GM10248 (cell line): ENCODE data around the gene KCND2.

Source experiments
- CTCF ChIA-PET: fragments of 300-600 bp; sonication (Branson Sonifier 250); formaldehyde crosslinking; extraction: SDS; loops from one replicate; lab custom pipeline; 2021; ENCODE audit warnings: antibody characterized with exemption; lab: Yijun Ruan, JAX
- POLR2A ChIA-PET: fragments of 350-650 bp; sonication (Branson Sonifier 250); formaldehyde crosslinking; extraction: SDS; loops from one replicate; lab custom pipeline; 2020; ENCODE audit warnings: antibody characterized with exemption; lab: Yijun Ruan, JAX
- DNase-seq: peaks from one replicate; pipeline ENCODE4 v3.0.0; 2012; ENCODE audit errors: extremely low spot score
- TF ChIP-seq, protein P1 (sequence below): IDR thresholded peaks from 2 replicates; pipeline ENCODE4 v1.5.1; 2012; ENCODE audit warnings: mild to moderate bottlenecking, low read depth; ENCODE audit errors: extremely low read depth, missing control alignments, control extremely low read depth

The KCND2 gene

GRCh38 chr7:120436487-120437060 lies 163.6 kb downstream of the KCND2 start:
- POLR2A ChIA-PET: no interaction called here
- TF ChIP-seq, protein P1, sequence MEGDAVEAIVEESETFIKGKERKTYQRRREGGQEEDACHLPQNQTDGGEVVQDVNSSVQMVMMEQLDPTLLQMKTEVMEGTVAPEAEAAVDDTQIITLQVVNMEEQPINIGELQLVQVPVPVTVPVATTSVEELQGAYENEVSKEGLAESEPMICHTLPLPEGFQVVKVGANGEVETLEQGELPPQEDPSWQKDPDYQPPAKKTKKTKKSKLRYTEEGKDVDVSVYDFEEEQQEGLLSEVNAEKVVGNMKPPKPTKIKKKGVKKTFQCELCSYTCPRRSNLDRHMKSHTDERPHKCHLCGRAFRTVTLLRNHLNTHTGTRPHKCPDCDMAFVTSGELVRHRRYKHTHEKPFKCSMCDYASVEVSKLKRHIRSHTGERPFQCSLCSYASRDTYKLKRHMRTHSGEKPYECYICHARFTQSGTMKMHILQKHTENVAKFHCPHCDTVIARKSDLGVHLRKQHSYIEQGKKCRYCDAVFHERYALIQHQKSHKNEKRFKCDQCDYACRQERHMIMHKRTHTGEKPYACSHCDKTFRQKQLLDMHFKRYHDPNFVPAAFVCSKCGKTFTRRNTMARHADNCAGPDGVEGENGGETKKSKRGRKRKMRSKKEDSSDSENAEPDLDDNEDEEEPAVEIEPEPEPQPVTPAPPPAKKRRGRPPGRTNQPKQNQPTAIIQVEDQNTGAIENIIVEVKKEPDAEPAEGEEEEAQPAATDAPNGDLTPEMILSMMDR: no peak
- CTCF ChIA-PET: interaction anchor here (0.9 to 1.6 kb wide), 4 partner anchors 11 to 25 kb away, joined by 4 to 13 read pairs (median 4); no protein-coding TSS in a partner anchor
- DNase-seq: no peak

DNA sequence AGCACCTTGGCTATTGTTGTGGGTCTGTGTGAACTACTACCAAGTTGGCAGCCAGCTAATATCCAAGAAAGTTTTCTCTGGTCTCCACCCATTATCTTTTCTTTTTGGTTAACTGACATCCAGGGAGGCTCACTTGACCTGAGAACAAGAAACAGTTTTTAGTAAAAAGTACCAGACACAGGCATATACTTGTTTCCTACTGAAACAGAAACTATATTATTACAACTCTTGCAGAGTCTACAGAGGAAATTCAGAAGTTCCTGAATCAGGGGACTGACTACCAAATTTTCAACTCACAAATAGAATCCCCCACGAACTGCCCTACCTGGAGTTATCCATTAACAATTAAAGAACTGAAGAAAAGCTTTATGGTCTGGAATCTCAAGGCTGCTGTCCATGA lies 168.9 kb downstream of the KCND2 start:
- DNase-seq: peak; percentile 17
- POLR2A ChIA-PET: no interaction called here
- CTCF ChIA-PET: interaction anchor here (0.9 kb wide), 1 partner anchor 26 kb away, joined by 3 read pairs; no protein-coding TSS in a partner anchor
- TF ChIP-seq, protein P1: no peak

DNA sequence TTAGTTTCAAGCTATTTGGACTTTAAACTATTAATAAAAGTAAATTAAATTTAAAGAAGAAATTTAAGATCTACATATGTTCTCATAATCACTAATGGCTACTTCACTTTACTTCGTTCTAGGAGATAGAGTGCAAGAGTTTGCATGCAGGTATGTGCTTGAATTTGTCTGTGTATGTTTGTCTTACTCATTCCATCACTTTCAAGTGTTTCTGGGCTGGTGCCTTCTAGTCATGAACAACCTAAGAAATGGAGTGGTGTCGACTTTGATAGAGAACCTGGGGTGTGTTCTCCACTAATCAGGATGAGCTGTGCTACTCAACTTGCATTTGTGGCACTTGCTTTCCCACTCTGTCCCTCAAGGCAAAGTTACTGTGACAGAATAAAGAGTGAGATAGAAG lies 169.9 kb downstream of the KCND2 start:
- CTCF ChIA-PET: no interaction called here
- TF ChIP-seq, protein P1: no peak
- POLR2A ChIA-PET: no interaction called here
- DNase-seq: no peak

DNA sequence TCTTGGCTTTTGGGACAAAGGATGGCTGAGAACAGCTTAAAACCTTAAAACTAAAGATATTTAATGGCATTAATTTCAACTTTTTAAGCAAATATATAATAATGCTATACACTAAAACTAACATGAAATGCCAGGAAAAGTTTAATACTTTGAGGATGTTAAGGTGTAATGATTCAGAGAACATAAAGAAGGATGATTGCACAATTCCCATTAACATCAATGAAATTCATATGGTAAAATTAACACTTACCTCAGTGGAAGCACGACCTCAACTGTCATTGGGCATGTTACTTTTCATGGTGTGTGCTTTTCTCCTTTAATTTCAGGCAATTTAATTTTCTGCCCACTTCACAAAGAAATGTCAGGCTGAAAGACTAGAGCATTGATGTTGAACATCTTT lies 171.7 kb downstream of the KCND2 start:
- TF ChIP-seq, protein P1: no peak
- DNase-seq: no peak
- ChIA-PET POLR2A (no interaction called here), CTCF (interaction anchor here (0.7 to 0.9 kb wide), 2 partner anchors 12 to 23 kb away, joined by 3 read pairs; no protein-coding TSS in a partner anchor)

- ChIA-PET POLR2A (no interaction called here), CTCF (no interaction called here)
- TF ChIP-seq, protein P1: no peak
- DNase-seq: no peak
These were observed 172.3 kb downstream of the KCND2 start for GRCh38 chr7:120445276-120445675.

- TF ChIP-seq, protein P1: no peak
- no peak for DNase-seq
- ChIA-PET CTCF (interaction anchor here (1.3 to 1.7 kb wide), 2 partner anchors 8 to 25 kb away, joined by 3 to 4 read pairs; no protein-coding TSS in a partner anchor), POLR2A (no interaction called here)
These were observed 179.7 kb downstream of the KCND2 start for GRCh38 chr7:120452665-120453064.
